ENCODE data around the gene SMIM14.
"Not testable (repeated sequence)": the region's sequence is repeated elsewhere in the genome, so short reads cannot be mapped to it uniquely, and the experiment has no call there.

Gene SMIM14

GRCh38 chr4:39528061-39528465 lies 110.6 kb downstream of the SMIM14 start:
- peak; percentile 83 for DNase-seq

GRCh38 chr4:39527296-39528060 lies 111.2 kb downstream of the SMIM14 start, which contains the start of gene UGDH:
Gene UGDH (minus strand): TSS chr4:39527439. CDS start chr4:39521512, 5,927 bp downstream.
- DNase-seq: peak; percentile 98

GRCh38 chr4:39526765-39527295 lies 111.8 kb downstream of the SMIM14 start:
- no peak for DNase-seq

- no peak for DNase-seq
Observed at GRCh38 chr4:39525822-39526690, 112.6 kb downstream of the SMIM14 start.

GRCh38 chr4:39524161-39524957 lies 114.3 kb downstream of the SMIM14 start:
- DNase-seq: no peak

- DNase-seq: no peak
Observed at GRCh38 chr4:39522068-39522467, 116.6 kb downstream of the SMIM14 start.

- no peak for DNase-seq
Observed at GRCh38 chr4:39521253-39521919, 117.3 kb downstream of the SMIM14 start.

- DNase-seq: no peak
Observed at GRCh38 chr4:39518484-39518883, 120.2 kb downstream of the SMIM14 start.

GRCh38 chr4:39516407-39516966 lies 122.2 kb downstream of the SMIM14 start:
- DNase-seq: no peak

- DNase-seq: not testable (repeated sequence)
Observed at GRCh38 chr4:39515669-39516401, 122.8 kb downstream of the SMIM14 start.

- no peak for DNase-seq
Observed at GRCh38 chr4:39514888-39515401, 123.7 kb downstream of the SMIM14 start.

GRCh38 chr4:39514266-39514665 lies 124.4 kb downstream of the SMIM14 start:
- not testable (repeated sequence) for DNase-seq

- no peak for DNase-seq
Observed at GRCh38 chr4:39510348-39510929, 128.2 kb downstream of the SMIM14 start.

GRCh38 chr4:39505581-39505980 lies 133.1 kb downstream of the SMIM14 start:
- no peak for DNase-seq

- DNase-seq: no peak
Observed at GRCh38 chr4:39504538-39504937, 134.1 kb downstream of the SMIM14 start.

- not testable (repeated sequence) for DNase-seq
Observed at GRCh38 chr4:39502664-39503035, 136.0 kb downstream of the SMIM14 start.

GRCh38 chr4:39502019-39502663 lies 136.5 kb downstream of the SMIM14 start:
- no peak for DNase-seq

- DNase-seq: no peak
Observed at GRCh38 chr4:39498727-39499020, 140.0 kb downstream of the SMIM14 start.

- no peak for DNase-seq
Observed at GRCh38 chr4:39497909-39498726, 140.5 kb downstream of the SMIM14 start.
